HCT116 (cell line): ENCODE data around the gene S100A10. TPM values are rescaled to one million over a fixed set of nuclear protein-coding genes. Genes with fewer than 3 reads are reported as not detected.

ENCODE experiments used
- ATAC-seq: fragments of 200-7000 bp; cut with Tn5 transposase; 2 replicates; pipeline ENCODE4 v1.9.1; 2020; ENCODE audit warnings: mild to moderate bottlenecking, moderate library complexity
- BruUV-seq: library from RNA; stranded (reverse); fragments of 400-500 nt; replicated peaks from 2 replicates; lab custom pipeline; 2021; lab: Mats Ljungman, UMichigan
- CTCF ChIA-PET: fragments of 300-600 bp; sonication (Branson Sonifier 250); formaldehyde crosslinking; loops from one replicate; lab custom pipeline; 2021; ENCODE audit warnings: antibody characterized with exemption; lab: Charles Lee
- POLR2A ChIA-PET: fragments of 300-600, 350-600 bp; sonication (Branson Sonifier 250); formaldehyde crosslinking; loops from one replicate; lab custom pipeline; 2021; ENCODE audit warnings: antibody characterized with exemption; lab: Charles Lee
- RAD21 ChIA-PET, 2 experiments: fragments of 300-600 bp; sonication (Branson Sonifier 250); formaldehyde crosslinking; loops; one replicate each; lab custom pipeline; 2023; ENCODE audit warnings: low total read pairs in 2 of 2; ENCODE audit not compliant: uncharacterized antibody in 2 of 2, unreplicated experiment in 2 of 2, low non-redundant PET in 1 of 2; lab: Charles Lee
- DNase-seq: peaks from one replicate; pipeline ENCODE4 v3.0.0-alpha.2; 2010; ENCODE audit warnings: low read depth, low spot score
- H2AFZ ChIP-seq: fragments of 200-600 bp; shearing (Covaris generic), sonication (generic); 2 replicates; pipeline ENCODE4 v1.6.1; 2017; ENCODE audit warnings: low read depth, mixed run types, mixed read lengths, antibody characterized with exemption, low read length; ENCODE audit not compliant: poor library complexity, severe bottlenecking
- H3K27ac ChIP-seq: 2 replicates; pipeline ENCODE4 v1.5.1; 2012; ENCODE audit warnings: low read depth, low read length
- H3K27me3 ChIP-seq: fragments of 200-600 bp; sonication (generic); 2 replicates; pipeline ENCODE4 v1.6.1; 2016; ENCODE audit warnings: mixed run types, low read length, mixed read lengths; ENCODE audit not compliant: insufficient read depth
- H3K36me3 ChIP-seq, 2 experiments: fragments of 200-500 bp in 1 of 2; fragments of 200-600 bp in 1 of 2; sonication (Bioruptor generic) in 1 of 2; sonication (generic) in 1 of 2; 2 replicates each; pipeline versions ENCODE4 v1.5.1 to v1.6.1; 2014 to 2016; ENCODE audit warnings: low read length in 2 of 2, inconsistent platforms in 1 of 2, mixed read lengths in 1 of 2, mixed run types in 1 of 2; ENCODE audit not compliant: insufficient read depth in 2 of 2, control insufficient read depth in 1 of 2
- H3K4me1 ChIP-seq, 2 experiments: fragments of 200-600 bp in 1 of 2; sonication (generic) in 1 of 2; 2 replicates each; pipeline versions ENCODE4 v1.5.1 to v1.6.1; 2012 to 2017; ENCODE audit warnings: low read length in 2 of 2, inconsistent platforms in 1 of 2, mild to moderate bottlenecking in 1 of 2, mixed read lengths in 1 of 2, mixed run types in 1 of 2, moderate library complexity in 1 of 2; ENCODE audit not compliant: insufficient read depth in 2 of 2, control insufficient read depth in 1 of 2
- H3K4me2 ChIP-seq: fragments of 200-600 bp; sonication (generic); 2 replicates; pipeline ENCODE4 v1.6.1; 2017; ENCODE audit warnings: mixed run types, low read length, mixed read lengths
- H3K4me3 ChIP-seq, 2 experiments: fragments of 200-600 bp in 1 of 2; sonication (generic) in 1 of 2; replicated peaks in 1 of 2; 2 replicates each; pipeline ENCODE4 v1.5.1; 2011 to 2016; ENCODE audit warnings: low read length in 2 of 2, control low read depth in 1 of 2, low read depth in 1 of 2, mild to moderate bottlenecking in 1 of 2, mixed read lengths in 1 of 2, mixed run types in 1 of 2
- H3K79me2 ChIP-seq: fragments of 200-600 bp; sonication (generic); 2 replicates; pipeline ENCODE4 v1.6.1; 2017; ENCODE audit warnings: mild to moderate bottlenecking, mixed run types, low read length, moderate library complexity, mixed read lengths; ENCODE audit not compliant: insufficient read depth
- H3K9ac ChIP-seq: fragments of 200-600 bp; sonication (generic); 2 replicates; pipeline ENCODE4 v1.6.1; 2016; ENCODE audit warnings: low read length, mixed read lengths
- H3K9me2 ChIP-seq: fragments of 200-600 bp; sonication (generic), shearing (Covaris generic); 2 replicates; pipeline ENCODE4 v1.6.1; 2017; ENCODE audit warnings: mixed run types, mild to moderate bottlenecking, moderate library complexity; ENCODE audit not compliant: insufficient read depth
- H3K9me3 ChIP-seq, 2 experiments: fragments of 200-500 bp in 1 of 2; fragments of 200-600 bp in 1 of 2; sonication (Bioruptor generic) in 1 of 2; sonication (generic) in 1 of 2; 2 replicates each; pipeline ENCODE4 v1.6.1; 2014 to 2017; ENCODE audit warnings: low read length in 2 of 2, mixed read lengths in 2 of 2, inconsistent platforms in 1 of 2, low read depth in 1 of 2, mild to moderate bottlenecking in 1 of 2, mixed run types in 1 of 2, moderate library complexity in 1 of 2; ENCODE audit not compliant: control insufficient read depth in 1 of 2, insufficient read depth in 1 of 2
- H4K20me1 ChIP-seq: fragments of 200-600 bp; sonication (generic), shearing (Covaris generic); 2 replicates; pipeline ENCODE4 v1.6.1; 2017; ENCODE audit warnings: mixed run types, mild to moderate bottlenecking, moderate library complexity; ENCODE audit not compliant: insufficient read depth
- CTCF ChIP-seq, 3 experiments: fragments of 200-600 bp in 1 of 3; sonication (generic) in 1 of 3; IDR thresholded peaks in 2 of 3; conservative IDR thresholded peaks in 1 of 3; 2 replicates each; pipeline ENCODE4 v1.5.1; 2012 to 2017; ENCODE audit warnings: low read depth in 2 of 3, low read length in 2 of 3, antibody characterized with exemption in 1 of 3, borderline replicate concordance in 1 of 3, control low read depth in 1 of 3, mild to moderate bottlenecking in 1 of 3, mixed read lengths in 1 of 3, mixed run types in 1 of 3, moderate library complexity in 1 of 3; ENCODE audit not compliant: insufficient read depth in 1 of 3
- EGR1 ChIP-seq: IDR thresholded peaks from 2 replicates; pipeline ENCODE4 v1.6.1; 2012; ENCODE audit warnings: low read depth
- ELF1 ChIP-seq: IDR thresholded peaks from 2 replicates; pipeline ENCODE4 v1.6.1; 2012; ENCODE audit warnings: low read depth, borderline replicate concordance
- EZH2 ChIP-seq: fragments of 200-600 bp; sonication (generic); IDR thresholded peaks from 2 replicates; pipeline ENCODE4 v1.6.1; 2017; ENCODE audit warnings: antibody characterized with exemption, mixed run types
- EZH2phosphoT487 ChIP-seq: fragments of 200-600 bp; IDR thresholded peaks from 2 replicates; pipeline ENCODE4 v1.6.1; 2018; ENCODE audit warnings: antibody characterized with exemption, borderline replicate concordance
- FOSL1 ChIP-seq: IDR thresholded peaks from 2 replicates; pipeline ENCODE4 v1.6.1; 2012; ENCODE audit warnings: low read depth
- JUND ChIP-seq: IDR thresholded peaks from 2 replicates; pipeline ENCODE4 v1.6.1; 2012
- POLR2AphosphoS5 ChIP-seq: IDR thresholded peaks from 2 replicates; pipeline ENCODE4 v1.6.1; 2011; ENCODE audit warnings: mild to moderate bottlenecking, low read depth, low read length, moderate library complexity
- RAD21 ChIP-seq: IDR thresholded peaks from 2 replicates; pipeline ENCODE4 v1.6.1; 2012; ENCODE audit warnings: low read depth, mild to moderate bottlenecking
- TCF7L2 ChIP-seq: IDR thresholded peaks from 2 replicates; pipeline ENCODE4 v1.7.0; 2011; ENCODE audit warnings: borderline replicate concordance, inconsistent platforms; ENCODE audit not compliant: insufficient read depth, insufficient read length; ENCODE audit errors: extremely low read depth
- YY1 ChIP-seq: IDR thresholded peaks from 2 replicates; pipeline ENCODE4 v1.6.1; 2011; ENCODE audit warnings: low read length, low read depth, moderate library complexity, mild to moderate bottlenecking; ENCODE audit not compliant: insufficient replicate concordance; ENCODE audit errors: extremely low read depth
- ZFX ChIP-seq: fragments of 450-650 bp; IDR thresholded peaks from 2 replicates; pipeline ENCODE4 v1.6.1; 2017
- ZNF274 ChIP-seq: fragments of 200-500 bp; sonication (Bioruptor generic); IDR thresholded peaks from 2 replicates; pipeline ENCODE4 v1.6.1; 2014; ENCODE audit warnings: mild to moderate bottlenecking, low read depth, low read length, inconsistent platforms
- intact Hi-C: fragments of 100-400 bp; cut with micrococcal nuclease; formaldehyde crosslinking; loops from 2 replicates; pipeline ENCODE4 v1.10.0; 2022
- total RNA-seq: library from RNA; stranded (reverse); gene quantifications from one replicate; pipeline ENCODE4 v1.2.1, GENCODE V29; 2021; ENCODE audit not compliant: unreplicated experiment

S100A10 gene
- total RNA-seq, 1 experiment from 2014 or later = 340 TPM

GRCh38 chr1:152002960-152003359, 9.3 kb upstream of the S100A10 start:
- RAD21 ChIA-PET = interaction anchor here (2.8 to 3.0 kb wide), 2 partner anchors 35 kb away, joined by 9 to 19 read pairs; no protein-coding TSS in a partner anchor

GRCh38 chr1:152001631-152002584, 8.2 kb upstream of the S100A10 start:
- RAD21 ChIA-PET = interaction anchor here (0.7 to 3.0 kb wide), 13 partner anchors 9 to 162 kb away, joined by 3 to 19 read pairs (median 5); partner anchors contain the start of gene C2CD4D (in 1 of the 2)
- no TSS peak for BruUV-seq
- intact Hi-C loops = loop anchor here (1.0 kb wide), 3 partner anchors 68 to 162 kb away; no protein-coding TSS in a partner anchor
- 0 out of 2 replicates have a peak overlapping the region, but pooled peaks have one; percentile 12 for H3K4me2 ChIP-seq
- H3K36me3 ChIP-seq = no peaks in the 10 kb centered on the region
- H3K4me1 ChIP-seq = peaks cover 4 to 18% of the 10 kb centered on the region in 2 experiments; a peak in 3 of 4 replicates
- H3K9ac ChIP-seq = no peak overlapping the region
- H2AFZ ChIP-seq = no peak overlapping the region
- ATAC-seq (peak; percentile 79), DNase-seq (peak; percentile 85)
- H3K4me3 ChIP-seq = no peak overlapping the region
- no peaks in the 10 kb centered on the region for H4K20me1 ChIP-seq
- no peak overlapping the region for H3K27ac ChIP-seq
- H3K9me3 ChIP-seq = no peaks in the 10 kb centered on the region
- no peaks in the 10 kb centered on the region for H3K27me3 ChIP-seq
- H3K9me2 ChIP-seq = no peaks in the 10 kb centered on the region
- no peak for TF ChIP-seq JUND
- TF ChIP-seq ELF1 = no peak
- TF ChIP-seq YY1 = no peak
- no peak for TF ChIP-seq TCF7L2
- TF ChIP-seq FOSL1 = no peak
- TF ChIP-seq ZNF274 = no peak
- no peak for TF ChIP-seq ZFX
- TF ChIP-seq RAD21 = peak; percentile 96
- TF ChIP-seq EZH2 = no peak
- TF ChIP-seq EGR1 = no peak
- no peak for TF ChIP-seq POLR2AphosphoS5
- peak; percentile 91 to 95 (median 92) for TF ChIP-seq CTCF (IDR thresholded peaks at IDR 0.05 in 2 of 3, conservative IDR thresholded peaks at IDR 0.05 in 1 of 3; ENCODE audit: borderline replicate concordance in 1 of 3, insufficient read depth in 1 of 3, low read depth in 2 of 3, low read length in 2 of 3)
- POLR2A ChIA-PET = interaction anchor here (0.6 to 2.7 kb wide), 7 partner anchors 9 to 803 kb away, joined by 3 to 10 read pairs (median 3); no protein-coding TSS in a partner anchor
- H3K79me2 ChIP-seq = no peaks in the 10 kb centered on the region
- CTCF ChIA-PET = interaction anchor here (0.6 to 10.1 kb wide), 35 partner anchors 9 to 558 kb away, joined by 3 to 168 read pairs (median 5); partner anchors contain the start of genes MRPL9, S100A10 and THEM4

More at GRCh38 chr1:152002960-152003359, 9.3 kb upstream of the S100A10 start:
- CTCF ChIA-PET = interaction anchor here (1.1 to 10.1 kb wide), 10 partner anchors 10 to 456 kb away, joined by 3 to 168 read pairs (median 7); partner anchors contain the start of genes S100A11 and THEM4
- Histone ChIP-seq H3K9me2 (no peaks in the 10 kb centered on the region), H3K79me2 (no peaks in the 10 kb centered on the region), H4K20me1 (no peaks in the 10 kb centered on the region), H3K36me3 (no peaks in the 10 kb centered on the region), H3K9ac (no peak overlapping the region), H3K4me1 (peaks cover 4 to 18% of the 10 kb centered on the region in 2 experiments; a peak in 3 of 4 replicates), H3K27ac (no peak overlapping the region), H3K4me3 (no peak overlapping the region), H3K4me2 (no peak overlapping the region), H3K9me3 (no peaks in the 10 kb centered on the region), H3K27me3 (no peaks in the 10 kb centered on the region), H2AFZ (no peak overlapping the region)
- ATAC-seq (no peak), DNase-seq (no peak)
- POLR2A ChIA-PET = interaction anchor here (1.2 kb wide), 1 partner anchor 10 kb away, joined by 3 read pairs; no protein-coding TSS in a partner anchor
- no TSS peak for BruUV-seq
- intact Hi-C loops = no loop called here
- TF ChIP-seq EZH2phosphoT487 = no peak
- no peak for TF ChIP-seq EZH2
- TF ChIP-seq FOSL1 = no peak
- no peak for TF ChIP-seq TCF7L2
